ENCODE data around the gene AGBL5. TPM values are rescaled to one million over a fixed set of nuclear protein-coding genes. Genes with fewer than 3 reads are reported as not detected.
A peak's percentile ranks its signal among the peaks of the same experiment; 100 is the strongest.

The AGBL5 gene
- total and polyA plus RNA-seq, 2 of the 13 experiments (the other 11 are each of a cell fraction or from before 2014, with no cell fraction given): 55.9 to 73.3 TPM

GRCh38 chr2:27049422-27050280 is 1.8 kb upstream of the AGBL5 start (continued):
- TF ChIP-seq MYPOP (CRISPR knock-in tag; IDR thresholded peaks at IDR 0.05) (no peak), ZNF124 (CRISPR knock-in tag; IDR thresholded peaks at IDR 0.05) (no peak), NR2C2 (CRISPR knock-in tag; IDR thresholded peaks at IDR 0.05; ENCODE audit: borderline replicate concordance) (no peak), BRF2 (CRISPR knock-in tag; IDR thresholded peaks at IDR 0.05) (no peak), ZMAT3 (CRISPR knock-in tag; conservative IDR thresholded peaks at IDR 0.05) (no peak), ZNF781 (CRISPR knock-in tag; IDR thresholded peaks at IDR 0.05; ENCODE audit: borderline replicate concordance, not compliant biosample characterization) (no peak), SMARCE1 (IDR thresholded peaks at IDR 0.05; ENCODE audit: borderline replicate concordance) (no peak), ELF3 (CRISPR knock-in tag; IDR thresholded peaks at IDR 0.05) (no peak), GTF3A (CRISPR knock-in tag; conservative IDR thresholded peaks at IDR 0.05) (no peak), ZNF543 (CRISPR knock-in tag; IDR thresholded peaks at IDR 0.05) (peak; percentile 24; the same call in 1 of the 2 replicates), MIER3 (CRISPR knock-in tag; IDR thresholded peaks at IDR 0.05; ENCODE audit: borderline replicate concordance) (no peak), AHR (CRISPR knock-in tag; IDR thresholded peaks at IDR 0.05) (no peak), HDAC1 (CRISPR knock-in tag; IDR thresholded peaks at IDR 0.05) (no peak; the same call in 1 of the 2 replicates), BRD4 (CRISPR knock-in tag; IDR thresholded peaks at IDR 0.05) (peak; percentile 69; the same call in 1 of the 2 replicates)

Measured in HepG2 (cell line).